Fibroblast of skin of right biceps (primary cell): ENCODE measurements around the gene IGSF9B.

ENCODE experiments used
- DNase-seq: peaks from one replicate; pipeline ENCODE4 v3.0.0-alpha.2; 2013

Gene IGSF9B

GRCh38 chr11:133934599-133935550, 21.9 kb downstream of the IGSF9B start:
- DNase-seq = peak; percentile 61

- DNase-seq = no peak
Measured at GRCh38 chr11:133934096-133934495, 22.7 kb downstream of the IGSF9B start.

GRCh38 chr11:133931449-133932060, 25.2 kb downstream of the IGSF9B start:
- no peak for DNase-seq

GRCh38 chr11:133930767-133931448, 25.9 kb downstream of the IGSF9B start:
- DNase-seq = no peak

GRCh38 chr11:133930053-133930766, 26.6 kb downstream of the IGSF9B start:
- DNase-seq = no peak

GRCh38 chr11:133929401-133930052, 27.2 kb downstream of the IGSF9B start:
- DNase-seq = no peak

- no peak for DNase-seq
Measured at GRCh38 chr11:133928628-133929059, 28.1 kb downstream of the IGSF9B start.

GRCh38 chr11:133927690-133928627, 28.8 kb downstream of the IGSF9B start:
- DNase-seq = peak; percentile 53

GRCh38 chr11:133926466-133927246, 30.1 kb downstream of the IGSF9B start:
- DNase-seq = no peak

GRCh38 chr11:133925756-133926155, 31.0 kb downstream of the IGSF9B start:
- no peak for DNase-seq

- no peak for DNase-seq
Measured at GRCh38 chr11:133924661-133925060, 32.1 kb downstream of the IGSF9B start.

- no peak for DNase-seq
Measured at GRCh38 chr11:133922078-133922870, 34.5 kb downstream of the IGSF9B start.

- no peak for DNase-seq
Measured at GRCh38 chr11:133921513-133921912, 35.3 kb downstream of the IGSF9B start.

- no peak for DNase-seq
Measured at GRCh38 chr11:133921026-133921425, 35.7 kb downstream of the IGSF9B start.

GRCh38 chr11:133920109-133920990, 36.4 kb downstream of the IGSF9B start:
- no peak for DNase-seq

- DNase-seq = no peak
Measured at GRCh38 chr11:133919330-133920108, 37.2 kb downstream of the IGSF9B start.

- no peak for DNase-seq
Measured at GRCh38 chr11:133918608-133919260, 38.0 kb downstream of the IGSF9B start.
